ENCODE data around the gene OR2G6.
"Not testable (repeated sequence)": the region's sequence is repeated elsewhere in the genome, so short reads cannot be mapped to it uniquely, and the experiment has no call there.

GRCh38 chr1:248500305-248501035 is 7.4 kb upstream of the OR2G6 start:
- TF ChIP-seq CTCF (IDR thresholded peaks at IDR 0.05 in 8 of 11, conservative IDR thresholded peaks at IDR 0.05 in 3 of 11); POLR2AphosphoS5 (IDR thresholded peaks at IDR 0.05); POLR2A (IDR thresholded peaks at IDR 0.05): not testable (repeated sequence)
